Fibroblast of skin of scalp (primary cell): Measurements from ENCODE around the gene GNAO1.
"Not testable (repeated sequence)": the region's sequence is repeated elsewhere in the genome, so short reads cannot be mapped to it uniquely, and the experiment has no call there.

Experiments
- DNase-seq: peaks from one replicate; pipeline ENCODE4 v3.0.0-alpha.2; 2013

GNAO1 gene

GRCh38 chr16:56368545-56368944 is 177.3 kb downstream of the GNAO1 start:
- no peak for DNase-seq

GRCh38 chr16:56369202-56369601 is 177.9 kb downstream of the GNAO1 start:
- DNase-seq = no peak

GRCh38 chr16:56370185-56370874 is 179.0 kb downstream of the GNAO1 start:
- DNase-seq = no peak

DNA sequence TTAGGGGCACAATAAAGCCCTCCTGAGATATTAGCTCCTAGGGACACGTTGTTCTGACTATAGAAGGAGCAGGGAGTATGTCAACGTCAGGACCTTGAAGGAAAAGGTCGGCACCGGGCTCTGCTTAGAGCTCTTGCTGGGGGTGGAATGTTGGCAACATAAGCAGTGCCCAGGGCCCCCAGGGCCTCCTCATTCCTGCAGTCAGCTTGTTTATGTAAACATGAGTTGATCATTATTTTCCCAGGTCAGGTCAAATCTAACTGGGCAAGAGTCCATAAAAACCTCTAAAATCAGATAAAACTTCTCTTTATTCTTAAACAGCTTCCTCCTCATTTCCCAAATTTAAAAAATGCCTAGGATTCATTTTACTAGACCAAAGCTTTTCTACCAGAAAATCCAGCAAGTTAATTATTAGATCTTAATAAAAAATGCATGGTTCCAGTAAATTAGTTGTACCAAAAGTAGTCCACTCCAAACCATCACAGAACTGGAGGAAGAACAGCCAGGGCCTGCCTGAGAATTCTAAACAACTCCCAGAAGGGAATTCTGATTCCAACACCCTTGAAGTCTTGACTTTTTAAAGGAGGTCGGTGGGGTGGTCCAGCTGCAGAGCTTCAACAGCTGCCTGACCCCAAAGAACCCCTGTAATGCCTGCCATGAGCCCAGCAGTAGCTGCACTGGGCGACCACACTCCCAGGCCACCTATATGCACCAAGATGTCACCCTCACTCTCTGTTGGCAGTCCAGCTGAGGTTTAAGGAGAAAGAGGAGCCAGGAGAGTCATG is 179.8 kb downstream of the GNAO1 start:
- no peak for DNase-seq

GRCh38 chr16:56371660-56371937 is 180.3 kb downstream of the GNAO1 start:
- DNase-seq = no peak

- DNase-seq = no peak
Observed at GRCh38 chr16:56372013-56372634, 180.8 kb downstream of the GNAO1 start.

GRCh38 chr16:56373003-56373402 is 181.7 kb downstream of the GNAO1 start:
- DNase-seq = no peak

DNA sequence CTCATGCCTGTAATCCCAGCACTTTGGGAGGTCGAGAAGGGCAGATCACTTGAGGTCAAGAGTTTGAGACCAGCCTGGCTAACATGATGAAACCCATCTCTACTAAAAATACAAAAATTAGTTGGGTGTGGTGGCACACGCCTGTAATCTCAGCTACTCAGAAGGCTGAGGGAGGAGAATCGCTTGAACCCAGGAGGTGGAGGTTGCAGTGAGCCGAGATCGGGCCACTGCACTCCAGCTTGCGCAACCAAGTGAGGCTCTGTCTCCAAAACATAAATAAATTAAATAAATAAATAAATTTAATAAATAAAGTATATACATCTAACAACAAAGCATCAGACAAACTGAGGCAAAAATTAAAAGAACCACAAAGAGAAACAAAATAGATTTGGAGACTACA is 184.5 kb downstream of the GNAO1 start:
- not testable (repeated sequence) for DNase-seq

GRCh38 chr16:56379044-56379443 is 187.8 kb downstream of the GNAO1 start:
- DNase-seq = not testable (repeated sequence)

DNA sequence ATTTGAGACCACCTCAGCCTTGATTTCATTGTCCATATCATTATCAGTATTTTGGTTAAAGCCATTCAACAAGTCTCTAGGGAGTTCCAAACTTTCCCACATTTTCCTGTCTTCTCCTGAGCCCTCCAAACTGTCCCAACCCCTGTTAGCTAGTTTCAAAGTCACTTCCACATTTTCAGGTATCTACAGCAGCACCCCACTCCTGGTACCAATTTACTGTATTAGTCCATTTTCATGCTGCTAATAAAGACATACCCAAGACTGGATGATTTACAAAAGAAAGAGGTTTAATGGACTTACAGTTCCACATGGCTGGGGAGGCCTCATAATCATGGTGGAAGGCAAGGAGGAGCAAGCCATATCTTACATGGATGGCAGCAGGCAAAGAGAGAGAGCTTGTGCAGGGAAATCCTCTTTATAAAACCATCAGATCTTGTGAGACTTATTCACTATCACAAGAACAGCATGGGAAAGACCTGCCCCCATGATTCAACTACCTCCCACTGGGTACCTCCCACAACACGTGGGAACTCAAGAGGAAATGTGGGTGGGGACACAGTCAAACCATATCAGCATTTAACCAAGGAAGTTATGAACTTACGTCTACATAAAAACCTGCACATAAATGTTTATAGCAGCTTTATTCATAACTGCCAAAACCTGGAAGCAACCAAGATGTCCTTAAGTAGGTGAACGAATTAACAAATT is 189.6 kb downstream of the GNAO1 start:
- DNase-seq = not testable (repeated sequence)

DNA sequence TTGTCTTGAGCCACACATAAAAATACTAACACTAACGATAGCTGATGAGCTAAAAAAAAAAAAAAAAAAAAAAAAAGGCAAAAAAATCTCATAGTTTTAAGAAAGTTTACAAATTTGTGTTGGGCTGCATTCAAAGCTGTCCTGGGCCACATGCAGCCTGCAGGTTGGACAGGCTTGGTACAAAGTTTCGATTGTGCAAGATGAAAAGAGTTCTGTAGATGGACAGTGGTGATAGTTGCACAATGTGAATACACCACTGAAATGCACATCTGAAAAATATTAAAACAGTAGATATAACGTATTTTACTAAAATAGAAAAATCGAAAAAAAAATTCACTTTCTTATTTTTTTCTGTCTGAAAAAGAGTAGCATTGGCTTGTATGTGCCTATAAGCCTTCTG is 191.2 kb downstream of the GNAO1 start:
- no peak for DNase-seq

DNA sequence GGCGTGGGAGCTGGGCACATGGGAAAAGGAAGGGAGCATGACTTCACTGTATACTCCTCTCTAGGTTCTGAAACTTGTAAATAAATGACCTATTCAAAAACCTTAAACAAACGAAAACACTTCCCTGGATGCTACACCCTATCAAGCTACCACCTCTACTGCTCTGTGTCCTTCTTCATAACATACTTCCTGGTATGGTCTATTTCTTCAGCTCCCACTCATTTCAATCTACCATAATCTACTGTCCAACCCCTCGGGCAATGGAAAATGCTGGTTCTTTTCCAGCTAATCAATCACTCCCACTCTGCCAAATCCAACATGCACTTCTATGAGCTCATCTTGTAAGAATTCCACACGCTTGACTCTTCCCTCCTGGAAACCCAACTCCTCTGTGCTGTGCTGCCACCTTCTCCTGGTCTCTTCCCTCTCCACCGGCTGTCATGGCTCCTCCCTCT is 191.6 kb downstream of the GNAO1 start:
- peak; percentile 23 for DNase-seq

DNA sequence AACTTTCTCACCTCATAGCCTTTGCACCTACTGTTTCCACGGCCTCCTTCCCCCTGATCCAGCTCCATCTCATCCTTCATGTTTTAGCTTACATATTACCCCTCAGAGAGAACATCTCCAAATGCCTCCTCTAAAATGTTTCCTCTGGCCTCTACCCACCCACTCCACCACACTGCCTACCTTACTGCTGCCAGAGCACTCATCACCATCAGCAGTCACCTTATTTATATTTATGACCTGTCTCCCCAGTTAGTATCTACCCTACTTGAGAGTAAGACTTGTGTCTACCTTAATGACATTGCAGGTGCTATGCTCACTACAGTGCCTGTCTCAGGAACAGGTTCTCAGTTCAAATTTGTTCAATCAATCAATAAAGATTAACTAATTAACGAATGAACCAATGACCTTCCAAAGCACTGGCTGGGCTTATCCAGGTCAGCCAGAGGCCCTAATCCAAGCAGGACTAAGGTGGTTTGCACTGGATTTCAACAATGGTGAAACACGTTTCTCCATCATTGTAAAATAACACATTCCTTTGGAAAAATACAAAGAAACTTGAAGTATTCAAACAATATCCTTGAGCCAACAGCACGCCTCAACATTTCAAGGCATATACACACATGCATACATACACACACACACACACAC is 192.9 kb downstream of the GNAO1 start:
- no peak for DNase-seq

- peak; percentile 81 for DNase-seq
Observed at GRCh38 chr16:56387396-56387795, 196.1 kb downstream of the GNAO1 start.

DNA sequence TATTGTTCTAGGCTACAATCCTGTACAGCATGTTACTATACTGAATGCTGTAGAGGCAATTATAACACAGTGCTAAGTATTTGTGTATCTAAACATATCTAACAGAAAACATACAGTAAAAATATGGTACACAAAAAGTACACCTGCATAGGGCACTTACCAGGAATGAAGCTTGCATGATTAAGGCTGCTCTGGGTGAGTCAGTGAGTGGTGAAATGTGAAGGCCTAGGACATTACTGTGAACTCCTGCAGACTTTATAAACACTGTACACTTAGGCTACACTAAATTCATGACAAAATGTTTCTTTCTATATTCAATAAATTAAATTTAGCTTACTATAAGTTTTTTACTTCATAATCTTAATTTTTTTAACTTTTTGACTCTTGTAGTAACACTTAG is 196.9 kb downstream of the GNAO1 start:
- peak; percentile 30 for DNase-seq

DNA sequence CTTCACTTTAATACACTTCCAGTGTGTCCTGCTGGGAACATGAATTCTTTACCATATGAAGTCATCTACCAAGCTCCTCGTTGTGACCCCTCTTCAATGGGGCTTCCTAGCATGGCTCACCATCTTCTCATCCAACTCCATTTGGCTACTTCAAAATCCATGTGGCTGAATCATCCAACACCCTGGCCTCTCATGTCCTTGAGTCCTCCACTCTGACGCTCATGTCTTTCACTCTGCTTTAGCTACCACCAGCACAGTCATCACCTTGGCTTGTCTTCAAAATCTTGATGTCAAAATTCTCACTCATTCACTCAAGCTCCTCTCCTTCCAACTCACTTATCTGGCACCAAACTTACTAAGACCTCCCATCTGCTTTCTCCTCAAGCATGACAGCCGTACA is 198.3 kb downstream of the GNAO1 start:
- DNase-seq = peak; percentile 98

DNA sequence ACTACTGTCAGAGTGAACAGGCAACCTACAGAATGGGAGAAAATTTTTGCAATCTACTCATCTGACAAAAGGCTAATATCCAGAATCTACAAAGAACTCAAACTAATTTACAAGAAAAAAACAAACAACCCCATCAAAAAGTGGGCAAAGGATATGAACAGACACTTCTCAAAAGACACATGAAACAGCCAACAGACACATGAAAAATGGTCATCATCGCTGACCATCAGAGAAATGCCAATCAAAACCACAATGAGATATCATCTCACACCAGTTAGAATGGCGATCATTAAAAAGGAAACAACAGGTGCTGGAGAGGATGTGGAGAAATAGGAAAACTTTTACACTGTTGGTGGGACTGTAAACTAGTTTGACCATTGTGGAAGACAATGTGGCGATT is 205.4 kb downstream of the GNAO1 start:
- DNase-seq = not testable (repeated sequence)

DNA sequence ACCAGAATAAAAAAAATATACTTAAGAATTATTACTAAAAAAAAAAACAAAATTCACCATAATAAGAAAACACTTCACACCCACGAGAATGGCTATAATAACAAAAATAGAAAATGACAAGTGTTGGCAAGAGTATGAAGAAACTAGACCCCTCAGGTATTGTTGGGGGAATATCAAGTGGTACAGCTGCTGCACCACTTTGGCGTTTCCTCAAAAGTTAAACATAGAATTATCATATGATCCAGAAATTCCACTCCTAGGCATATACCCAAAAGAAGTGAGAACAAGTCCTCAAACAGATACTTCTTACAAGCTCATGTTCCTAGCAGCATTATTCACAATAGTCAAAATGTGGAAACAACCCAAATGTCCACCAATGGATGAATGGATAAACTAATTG is 207.8 kb downstream of the GNAO1 start:
- no peak for DNase-seq

- no peak for DNase-seq
Observed at GRCh38 chr16:56399486-56399885, 208.2 kb downstream of the GNAO1 start.

DNA sequence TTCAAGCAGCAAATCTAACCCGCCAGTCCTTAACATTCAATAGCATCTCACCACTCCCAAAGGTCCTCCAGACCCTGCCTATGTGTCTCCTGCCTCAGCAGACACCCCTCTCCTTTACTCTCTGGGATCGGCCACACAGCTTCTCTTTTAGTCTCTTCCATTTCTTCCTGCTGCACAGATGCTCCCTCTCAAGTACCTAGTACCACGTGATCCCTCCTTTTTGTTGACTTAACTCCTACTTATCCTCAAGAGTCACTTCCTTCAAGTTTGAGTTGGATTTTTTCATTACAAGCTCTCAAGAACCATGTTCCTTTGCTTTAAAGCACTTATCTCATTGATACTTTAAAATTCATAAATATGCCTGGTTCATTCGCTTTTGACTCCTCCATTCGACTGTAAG is 209.2 kb downstream of the GNAO1 start:
- no peak for DNase-seq

DNA sequence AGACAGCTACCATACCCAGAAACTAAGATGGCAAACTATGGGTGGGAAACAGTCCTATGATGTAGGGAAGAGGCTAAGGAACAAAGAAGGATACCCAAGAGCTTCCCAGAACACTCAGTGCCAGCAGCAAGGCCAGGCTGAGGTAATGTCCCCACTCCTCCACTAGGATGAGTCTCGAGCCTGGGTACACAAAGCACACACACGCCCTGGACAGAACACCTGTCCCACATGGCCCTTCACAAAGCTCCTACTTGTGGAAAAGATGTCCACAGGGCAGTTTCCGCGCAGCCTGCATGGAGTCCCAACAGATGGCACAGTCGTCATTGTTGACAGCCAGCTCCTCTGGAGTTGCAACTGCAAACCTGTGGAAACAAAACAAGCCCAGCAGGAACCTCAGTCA is 210.2 kb downstream of the GNAO1 start:
- no peak for DNase-seq

DNA sequence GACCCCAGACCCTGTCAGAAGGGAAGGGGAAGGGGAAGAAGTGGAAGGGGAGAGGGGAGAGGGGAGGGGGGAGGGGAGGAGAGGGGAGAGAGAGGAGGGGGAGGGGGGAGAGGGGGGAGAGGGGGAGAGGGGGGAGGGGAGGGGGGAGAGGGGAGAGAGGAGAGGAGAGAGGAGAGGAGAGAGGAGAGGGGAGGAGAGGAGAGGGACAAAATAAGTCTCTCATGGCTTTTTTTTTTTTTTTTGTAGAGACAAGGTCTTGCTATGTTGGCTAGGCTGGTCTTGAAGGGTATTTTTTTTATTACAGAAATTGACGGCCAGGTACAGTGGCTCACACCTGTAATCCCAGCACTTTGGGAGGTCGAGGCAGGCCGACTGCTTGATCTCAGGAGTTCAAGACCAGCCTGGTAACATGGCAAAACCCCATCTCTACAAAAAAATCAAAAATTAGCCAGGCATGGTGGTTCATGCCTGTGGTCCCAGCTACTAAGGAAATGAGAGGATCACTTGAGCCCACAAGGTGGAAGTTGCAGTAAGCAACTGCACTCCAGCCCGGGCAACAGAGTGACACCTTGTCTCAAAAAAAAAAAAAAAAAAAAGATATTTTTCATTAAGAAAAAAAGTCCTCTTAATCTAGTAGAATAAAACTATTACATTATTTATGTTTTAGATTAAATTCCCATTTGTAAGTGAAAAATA is 214.8 kb downstream of the GNAO1 start:
- no peak for DNase-seq
